Activated naive CD8-positive, alpha-beta T cell treated with anti-CD3 and anti-CD28 coated beads, Interleukin-2, amount 50 U/mL, for 16 hours (primary cell): ENCODE data around the gene PFKP.
"Not testable (repeated sequence)": the region's sequence is repeated elsewhere in the genome, so short reads cannot be mapped to it uniquely, and the experiment has no call there.

Experiments used
- DNase-seq: peaks from one replicate; pipeline ENCODE4 v3.0.0-alpha.2; 2020; ENCODE audit warnings: low read depth, low spot score

PFKP gene

GRCh38 chr10:3098689-3099088 is 31.3 kb downstream of the PFKP start:
- no peak for DNase-seq

DNA sequence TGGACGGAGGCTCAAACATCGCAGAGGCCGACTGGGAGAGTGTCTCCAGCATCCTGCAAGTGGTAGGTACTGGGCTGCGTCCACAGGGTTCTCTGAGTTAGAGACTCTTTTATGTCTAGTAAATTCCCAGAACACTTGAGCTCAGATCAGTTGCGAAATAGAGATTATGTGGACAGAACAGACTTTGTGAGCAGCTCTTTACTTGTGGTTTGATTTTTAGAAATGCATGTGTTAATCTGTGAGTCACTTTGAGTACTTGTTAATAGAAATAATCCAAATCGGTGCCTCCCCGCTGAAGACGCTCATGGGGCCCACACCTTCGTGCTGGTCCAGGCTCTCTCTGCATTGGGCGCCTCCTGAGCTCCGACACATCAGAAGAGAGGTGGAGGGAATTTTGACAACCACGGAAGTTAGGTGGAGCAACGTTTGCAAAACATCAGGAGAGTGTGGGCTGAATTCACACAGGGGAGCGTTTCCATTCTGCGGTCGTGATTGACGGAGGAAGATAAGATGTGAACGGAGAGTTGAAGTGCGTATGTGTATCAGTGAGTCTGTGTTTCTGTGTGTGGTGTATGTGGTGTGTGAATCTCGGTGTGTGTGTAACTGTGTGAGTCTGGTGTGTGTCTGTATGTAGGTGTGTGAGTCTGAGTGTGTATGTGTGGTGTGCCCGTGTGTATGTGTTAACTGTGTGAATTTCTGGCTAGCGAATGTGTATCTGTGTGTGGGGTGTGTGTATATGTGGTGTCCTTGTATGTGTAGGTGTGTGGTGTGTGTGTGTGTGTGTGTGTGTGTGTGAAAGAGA is 32.1 kb downstream of the PFKP start:
- DNase-seq: no peak

GRCh38 chr10:3100093-3100792 is 32.9 kb downstream of the PFKP start:
- no peak for DNase-seq

GRCh38 chr10:3100856-3101640 is 33.7 kb downstream of the PFKP start:
- no peak for DNase-seq

- DNase-seq: no peak
These were observed 35.5 kb downstream of the PFKP start for GRCh38 chr10:3102720-3103427.

DNA sequence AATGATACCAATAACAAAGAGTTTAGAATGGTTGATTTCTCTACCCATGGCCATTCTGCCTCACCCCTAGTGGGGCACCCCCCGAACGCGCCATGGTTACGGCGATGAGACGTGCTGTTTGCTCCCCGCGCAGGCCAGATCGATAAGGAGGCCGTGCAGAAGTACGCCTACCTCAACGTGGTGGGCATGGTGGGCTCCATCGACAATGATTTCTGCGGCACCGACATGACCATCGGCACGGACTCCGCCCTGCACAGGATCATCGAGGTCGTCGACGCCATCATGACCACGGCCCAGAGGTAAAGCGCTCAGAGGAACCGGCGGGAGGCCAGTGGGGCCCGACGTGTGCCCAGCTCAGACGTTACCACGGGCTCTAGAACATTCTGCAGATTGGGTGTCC is 36.3 kb downstream of the PFKP start:
- no peak for DNase-seq

DNA sequence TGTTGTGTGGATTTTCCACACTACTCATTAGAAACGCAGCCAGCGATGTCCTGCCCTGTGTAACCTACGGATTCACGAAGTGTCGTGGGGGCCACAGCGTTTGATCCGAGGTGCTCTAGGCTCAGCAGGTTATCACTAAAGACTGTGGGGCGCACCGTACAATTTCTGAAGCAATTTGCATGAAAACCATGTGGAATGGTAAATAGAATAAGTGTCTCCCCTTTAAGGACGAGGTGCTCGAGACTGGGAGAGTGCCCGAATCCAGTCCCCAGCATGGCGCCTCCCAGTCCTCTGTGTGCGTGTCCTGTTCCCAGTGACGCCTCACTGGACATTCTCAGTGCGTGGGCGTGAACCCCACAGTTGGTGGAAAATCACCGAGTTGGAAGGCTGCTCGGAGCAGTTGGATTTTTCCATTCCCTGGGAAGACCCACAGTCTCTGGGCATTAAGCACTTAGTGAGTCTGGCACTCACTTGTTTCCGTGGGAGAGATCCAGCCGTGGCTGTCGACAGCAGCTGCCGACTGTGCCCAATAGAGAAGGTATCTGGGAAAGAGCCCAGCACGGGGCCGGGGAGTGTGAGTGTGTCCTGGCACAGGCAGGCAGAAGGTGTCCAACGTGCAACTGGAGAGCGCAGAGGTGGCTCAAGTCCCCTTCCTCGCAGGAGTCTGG is 37.0 kb downstream of the PFKP start:
- no peak for DNase-seq

DNA sequence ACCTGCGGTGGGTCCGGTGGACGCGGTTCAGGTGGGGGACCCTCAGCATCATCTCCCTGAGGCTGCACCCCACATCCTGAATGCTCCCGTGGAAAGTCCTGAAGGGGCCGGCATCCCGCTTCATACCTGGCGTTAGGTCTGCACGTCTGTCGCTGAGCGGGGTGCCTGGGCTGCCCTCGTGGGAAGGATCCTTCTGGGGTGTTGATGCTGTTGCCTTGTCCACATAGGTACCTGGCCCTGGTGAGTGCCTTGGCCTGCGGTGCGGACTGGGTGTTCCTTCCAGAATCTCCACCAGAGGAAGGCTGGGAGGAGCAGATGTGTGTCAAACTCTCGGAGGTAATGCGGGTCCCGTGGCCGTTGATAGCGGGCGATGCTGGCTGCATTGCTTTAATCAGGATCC is 37.8 kb downstream of the PFKP start:
- no peak for DNase-seq

DNA sequence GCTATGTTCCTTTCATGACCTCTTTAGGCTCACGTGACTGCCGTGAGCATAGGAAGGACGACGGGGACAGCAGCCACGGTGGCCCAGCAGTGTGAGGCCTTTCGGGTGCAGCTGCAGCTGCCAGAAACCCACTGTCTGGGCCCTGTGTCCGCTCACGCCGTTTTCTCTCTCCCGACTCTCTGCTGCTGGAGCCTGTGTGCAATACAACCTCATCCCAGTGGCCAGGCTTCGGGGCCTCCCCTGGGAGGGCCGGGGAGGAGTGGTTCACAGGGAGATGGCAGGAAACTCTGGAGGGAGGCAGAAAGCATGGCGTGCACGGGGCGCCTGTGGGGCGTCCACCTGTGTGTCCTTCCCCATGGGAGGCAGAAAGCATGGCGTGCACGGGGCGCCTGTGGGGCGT is 38.6 kb downstream of the PFKP start:
- no peak for DNase-seq

- DNase-seq: not testable (repeated sequence)
These were observed 39.0 kb downstream of the PFKP start for GRCh38 chr10:3106328-3106727.

DNA sequence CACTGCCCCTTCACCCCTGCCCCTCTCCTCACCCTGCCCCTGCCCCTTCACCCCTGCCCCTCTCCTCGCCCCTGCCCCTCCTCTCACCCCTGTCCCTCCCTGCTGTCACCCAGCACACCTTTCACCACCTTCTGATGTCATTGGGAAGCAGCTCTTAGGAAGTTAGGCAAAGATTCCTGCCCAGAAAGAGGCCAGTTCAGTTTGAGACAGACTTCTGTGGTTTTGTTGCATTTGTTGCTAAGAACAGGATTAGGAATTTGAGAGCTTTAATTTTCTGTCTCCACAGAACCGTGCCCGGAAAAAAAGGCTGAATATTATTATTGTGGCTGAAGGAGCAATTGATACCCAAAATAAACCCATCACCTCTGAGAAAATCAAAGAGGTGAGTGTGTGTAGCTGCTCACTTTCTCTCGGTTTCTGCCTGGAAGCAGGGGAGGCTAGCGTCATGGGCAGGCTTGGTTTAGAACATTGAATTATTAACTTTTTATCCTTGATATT is 39.6 kb downstream of the PFKP start:
- DNase-seq: no peak

GRCh38 chr10:3107426-3107961 is 40.1 kb downstream of the PFKP start:
- no peak for DNase-seq

DNA sequence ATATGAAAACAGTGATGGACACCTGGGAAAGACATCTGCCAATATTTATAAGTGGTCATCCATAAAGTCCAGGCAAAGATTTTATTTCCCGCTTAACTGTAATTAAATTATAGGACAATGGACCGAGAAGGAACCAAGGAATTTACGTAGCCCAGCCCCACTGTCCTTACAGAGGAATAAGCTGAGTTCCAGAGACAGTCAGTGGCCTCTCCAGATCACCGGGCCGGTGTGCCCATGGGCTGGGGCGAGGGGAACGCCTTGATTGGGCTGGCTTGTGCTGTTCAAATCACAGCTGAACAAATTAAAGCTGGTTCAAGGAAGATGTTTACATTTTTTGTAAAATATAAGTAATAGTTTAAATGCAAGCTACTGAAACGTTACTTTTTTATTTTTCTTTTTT is 40.7 kb downstream of the PFKP start:
- no peak for DNase-seq

GRCh38 chr10:3108575-3109105 is 41.3 kb downstream of the PFKP start:
- DNase-seq: no peak

GRCh38 chr10:3109196-3109595 is 41.8 kb downstream of the PFKP start:
- DNase-seq: no peak

- no peak for DNase-seq
These were observed 42.3 kb downstream of the PFKP start for GRCh38 chr10:3109633-3110032.

DNA sequence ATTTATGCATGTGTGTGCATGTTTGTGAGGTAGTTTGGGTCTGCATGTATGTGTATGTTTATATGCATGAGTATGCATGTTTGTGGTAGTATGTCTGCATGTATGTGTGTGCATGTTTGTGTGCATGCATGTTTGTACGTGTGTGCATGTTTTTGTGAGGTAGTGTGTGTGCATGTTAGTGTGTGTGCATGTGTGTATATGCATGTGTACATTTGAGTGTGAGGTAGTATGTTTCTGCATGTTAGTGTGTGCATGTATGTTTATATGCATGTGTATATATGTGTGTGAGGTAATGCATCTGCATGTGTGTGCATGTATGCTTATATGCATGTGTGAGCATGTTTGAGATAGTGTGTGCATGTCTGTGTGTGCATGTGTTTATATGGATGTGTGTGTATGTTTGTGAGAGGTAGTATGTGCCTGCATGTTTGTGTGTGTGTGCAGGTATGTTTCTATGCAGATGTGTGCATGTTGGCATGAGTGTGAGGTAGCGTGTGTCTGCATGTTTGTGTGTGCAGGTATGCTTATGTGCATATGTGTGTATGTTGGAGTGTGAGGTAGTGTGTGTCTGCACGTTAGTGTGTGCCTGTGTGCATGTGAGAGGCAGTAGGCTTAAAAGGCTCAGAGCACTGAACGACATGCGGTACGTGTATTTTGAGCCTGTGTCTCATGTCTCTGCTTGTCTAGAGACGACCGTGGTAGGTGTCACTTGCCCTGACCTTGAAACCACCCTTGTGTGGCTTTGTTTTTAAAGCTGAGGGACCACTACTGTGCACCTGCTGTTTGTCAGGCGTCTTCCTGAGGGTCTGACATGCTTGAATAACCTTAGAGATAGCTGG is 43.7 kb downstream of the PFKP start:
- DNase-seq: no peak

DNA sequence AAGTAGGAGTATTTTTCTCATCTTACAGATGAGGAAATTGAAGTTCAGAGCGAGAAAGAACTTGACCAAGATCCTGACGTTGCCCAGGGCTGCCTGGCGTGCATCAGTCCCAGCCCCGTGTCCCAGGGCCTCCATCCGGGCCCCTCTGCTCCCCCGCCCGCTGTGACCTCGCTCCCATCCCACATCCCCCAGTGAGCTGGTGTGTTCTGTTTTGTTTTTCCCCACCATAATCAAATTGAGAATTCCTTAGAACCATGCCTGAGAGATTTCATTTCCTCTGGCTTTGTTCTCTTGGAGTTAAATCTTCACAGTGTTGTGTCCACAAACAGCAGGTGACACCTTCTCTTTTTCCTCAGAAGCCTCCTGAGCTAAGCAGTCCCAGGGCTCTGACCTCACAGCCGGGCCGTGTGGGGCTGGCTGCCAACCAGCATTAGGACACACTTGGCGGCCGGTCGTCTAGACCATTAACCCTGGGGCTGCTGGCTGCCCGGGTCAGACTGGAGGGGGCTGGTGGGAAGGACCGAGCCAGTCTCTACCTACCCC is 44.3 kb downstream of the PFKP start:
- no peak for DNase-seq

DNA sequence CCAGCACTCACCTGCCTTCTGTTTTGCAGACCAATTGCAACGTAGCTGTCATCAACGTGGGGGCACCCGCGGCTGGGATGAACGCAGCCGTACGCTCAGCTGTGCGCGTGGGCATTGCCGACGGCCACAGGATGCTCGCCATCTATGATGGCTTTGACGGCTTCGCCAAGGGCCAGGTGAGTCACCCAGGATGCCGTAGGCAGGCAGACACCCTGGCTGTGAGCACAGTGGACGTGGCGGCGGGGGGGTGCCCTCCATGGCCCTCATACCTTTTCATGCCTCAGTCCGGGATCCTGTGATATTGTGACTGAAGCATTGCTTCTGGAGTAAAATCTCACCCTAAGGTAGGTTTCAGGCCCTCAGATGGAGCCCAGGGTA is 46.0 kb downstream of the PFKP start:
- DNase-seq: no peak
